ENCODE measurements around the gene TMEM273. TPM values are rescaled to one million over a fixed set of nuclear protein-coding genes. Genes with fewer than 3 reads are reported as not detected.

TMEM273 gene
- total RNA-seq, 2 experiments from 2014 or later = 24.4 to 25.6 TPM

- H3K4me3 Mint-ChIP-seq = no peak overlapping the region
- H3K4me1 Mint-ChIP-seq (ENCODE audit: low read depth) = peaks cover 8% of the 10 kb centered on the region
- no peaks in the 10 kb centered on the region for H3K9me3 Mint-ChIP-seq (ENCODE audit: insufficient read depth)
- POLR2A ChIA-PET = no interaction called here
- DNase-seq = no peak
- no peak overlapping the region for H3K27ac Mint-ChIP-seq
- H3K27me3 Mint-ChIP-seq (ENCODE audit: low read depth) = peaks cover 29% of the 10 kb centered on the region
- CTCF ChIA-PET = no interaction called here
- H3K36me3 Mint-ChIP-seq (ENCODE audit: low read depth) = no peaks in the 10 kb centered on the region
- no peak for ATAC-seq
These were observed 31.8 kb upstream of the TMEM273 start for GRCh38 chr10:49220031-49220430.

GRCh38 chr10:49219248-49219647 is 31.1 kb upstream of the TMEM273 start:
- Mint-ChIP-seq H3K4me1 (ENCODE audit: low read depth) (peaks cover 12% of the 10 kb centered on the region), H3K27ac (no peak overlapping the region), H3K36me3 (ENCODE audit: low read depth) (no peaks in the 10 kb centered on the region), H3K9me3 (ENCODE audit: insufficient read depth) (no peaks in the 10 kb centered on the region), H3K27me3 (ENCODE audit: low read depth) (peaks cover 33% of the 10 kb centered on the region), H3K4me3 (no peak overlapping the region)
- ChIA-PET POLR2A (no interaction called here), CTCF (no interaction called here)
- DNase-seq (no peak), ATAC-seq (no peak)

GRCh38 chr10:49218480-49218879 is 30.3 kb upstream of the TMEM273 start:
- CTCF ChIA-PET = no interaction called here
- Mint-ChIP-seq H3K9me3 (ENCODE audit: insufficient read depth) (no peaks in the 10 kb centered on the region), H3K4me3 (no peak overlapping the region), H3K36me3 (ENCODE audit: low read depth) (no peaks in the 10 kb centered on the region), H3K4me1 (ENCODE audit: low read depth) (peaks cover 12% of the 10 kb centered on the region), H3K27ac (no peak overlapping the region), H3K27me3 (ENCODE audit: low read depth) (peaks cover 35% of the 10 kb centered on the region)
- POLR2A ChIA-PET = no interaction called here
- DNase-seq (no peak), ATAC-seq (no peak)

- Mint-ChIP-seq H3K36me3 (ENCODE audit: low read depth) (no peaks in the 10 kb centered on the region), H3K4me3 (no peak overlapping the region), H3K4me1 (ENCODE audit: low read depth) (peaks cover 14% of the 10 kb centered on the region), H3K27ac (no peak overlapping the region), H3K27me3 (ENCODE audit: low read depth) (peaks cover 43% of the 10 kb centered on the region), H3K9me3 (ENCODE audit: insufficient read depth) (no peaks in the 10 kb centered on the region)
- ATAC-seq (no peak), DNase-seq (no peak)
- ChIA-PET POLR2A (no interaction called here), CTCF (no interaction called here)
These were observed 29.5 kb upstream of the TMEM273 start for GRCh38 chr10:49217645-49218044.

GRCh38 chr10:49213211-49213610 is 25.0 kb upstream of the TMEM273 start:
- no peaks in the 10 kb centered on the region for H3K36me3 Mint-ChIP-seq (ENCODE audit: low read depth)
- ChIA-PET CTCF (no interaction called here), POLR2A (no interaction called here)

GRCh38 chr10:49212783-49213182 is 24.6 kb upstream of the TMEM273 start:
- DNase-seq = no peak
- Mint-ChIP-seq H3K27me3 (ENCODE audit: low read depth) (peaks cover 47% of the 10 kb centered on the region), H3K4me1 (ENCODE audit: low read depth) (peaks cover 18% of the 10 kb centered on the region), H3K4me3 (no peak overlapping the region), H3K36me3 (ENCODE audit: low read depth) (no peaks in the 10 kb centered on the region), H3K27ac (no peak overlapping the region), H3K9me3 (ENCODE audit: insufficient read depth) (no peaks in the 10 kb centered on the region)
- ChIA-PET CTCF (no interaction called here), POLR2A (no interaction called here)
- ATAC-seq = no peak

More at GRCh38 chr10:49213211-49213610, 25.0 kb upstream of the TMEM273 start:
- DNase-seq = no peak
- peaks cover 43% of the 10 kb centered on the region for H3K27me3 Mint-ChIP-seq (ENCODE audit: low read depth)
- no peak overlapping the region for H3K27ac Mint-ChIP-seq
- H3K4me1 Mint-ChIP-seq (ENCODE audit: low read depth) = peaks cover 18% of the 10 kb centered on the region
- H3K9me3 Mint-ChIP-seq (ENCODE audit: insufficient read depth) = no peaks in the 10 kb centered on the region
- no peak for ATAC-seq
- no peak overlapping the region for H3K4me3 Mint-ChIP-seq

GRCh38 chr10:49212076-49212475 is 23.9 kb upstream of the TMEM273 start:
- ChIA-PET CTCF (no interaction called here), POLR2A (no interaction called here)
- Mint-ChIP-seq H3K27me3 (ENCODE audit: low read depth) (peaks cover 41% of the 10 kb centered on the region), H3K27ac (no peak overlapping the region), H3K4me1 (ENCODE audit: low read depth) (peaks cover 13% of the 10 kb centered on the region), H3K9me3 (ENCODE audit: insufficient read depth) (no peaks in the 10 kb centered on the region), H3K4me3 (no peak overlapping the region), H3K36me3 (ENCODE audit: low read depth) (no peaks in the 10 kb centered on the region)
- DNase-seq = no peak
- ATAC-seq = no peak

GRCh38 chr10:49208996-49209395 is 20.8 kb upstream of the TMEM273 start:
- no peaks in the 10 kb centered on the region for H3K36me3 Mint-ChIP-seq (ENCODE audit: low read depth)
- H3K9me3 Mint-ChIP-seq (ENCODE audit: insufficient read depth) = peaks cover 4% of the 10 kb centered on the region
- ChIA-PET POLR2A (no interaction called here), CTCF (no interaction called here)
- H3K4me1 Mint-ChIP-seq (ENCODE audit: low read depth) = peaks cover 6% of the 10 kb centered on the region
- ATAC-seq (no peak), DNase-seq (no peak)
- no peak overlapping the region for H3K4me3 Mint-ChIP-seq
- H3K27me3 Mint-ChIP-seq (ENCODE audit: low read depth) = peaks cover 48% of the 10 kb centered on the region
- H3K27ac Mint-ChIP-seq = no peak overlapping the region

GRCh38 chr10:49207936-49208487 is 19.8 kb upstream of the TMEM273 start:
- Mint-ChIP-seq H3K27ac (no peak overlapping the region), H3K4me1 (ENCODE audit: low read depth) (peaks cover 6% of the 10 kb centered on the region), H3K4me3 (no peak overlapping the region), H3K9me3 (ENCODE audit: insufficient read depth) (peaks cover 7% of the 10 kb centered on the region), H3K27me3 (ENCODE audit: low read depth) (peaks cover 48% of the 10 kb centered on the region), H3K36me3 (ENCODE audit: low read depth) (no peaks in the 10 kb centered on the region)
- DNase-seq (no peak), ATAC-seq (no peak)
- ChIA-PET CTCF (no interaction called here), POLR2A (no interaction called here)

- CTCF ChIA-PET = no interaction called here
- ATAC-seq (no peak), DNase-seq (no peak)
- no peak overlapping the region for H3K4me3 Mint-ChIP-seq
- peaks cover 7% of the 10 kb centered on the region for H3K9me3 Mint-ChIP-seq (ENCODE audit: insufficient read depth)
- H3K27me3 Mint-ChIP-seq (ENCODE audit: low read depth) = peaks cover 45% of the 10 kb centered on the region
- H3K4me1 Mint-ChIP-seq (ENCODE audit: low read depth) = peaks cover 1% of the 10 kb centered on the region
- no peak overlapping the region for H3K27ac Mint-ChIP-seq
- POLR2A ChIA-PET = no interaction called here
- no peaks in the 10 kb centered on the region for H3K36me3 Mint-ChIP-seq (ENCODE audit: low read depth)
These were observed 18.9 kb upstream of the TMEM273 start for GRCh38 chr10:49207113-49207512.

GRCh38 chr10:49205206-49205605 is 17.0 kb upstream of the TMEM273 start:
- H3K36me3 Mint-ChIP-seq (ENCODE audit: low read depth) = no peaks in the 10 kb centered on the region
- H3K27me3 Mint-ChIP-seq (ENCODE audit: low read depth) = peaks cover 42% of the 10 kb centered on the region
- DNase-seq (no peak), ATAC-seq (no peak)
- H3K4me3 Mint-ChIP-seq = no peak overlapping the region
- peaks cover 7% of the 10 kb centered on the region for H3K9me3 Mint-ChIP-seq (ENCODE audit: insufficient read depth)
- POLR2A ChIA-PET = no interaction called here
- CTCF ChIA-PET = no interaction called here
- H3K4me1 Mint-ChIP-seq (ENCODE audit: low read depth) = no peaks in the 10 kb centered on the region
- H3K27ac Mint-ChIP-seq = no peak overlapping the region

GRCh38 chr10:49204119-49204518 is 15.9 kb upstream of the TMEM273 start:
- Mint-ChIP-seq H3K27me3 (ENCODE audit: low read depth) (peaks cover 52% of the 10 kb centered on the region), H3K4me1 (ENCODE audit: low read depth) (no peaks in the 10 kb centered on the region), H3K9me3 (ENCODE audit: insufficient read depth) (peaks cover 7% of the 10 kb centered on the region), H3K27ac (no peak overlapping the region), H3K36me3 (ENCODE audit: low read depth) (no peaks in the 10 kb centered on the region), H3K4me3 (no peak overlapping the region)
- DNase-seq (no peak), ATAC-seq (no peak)
- ChIA-PET CTCF (no interaction called here), POLR2A (interaction anchor here (0.7 kb wide), 1 partner anchor 310 kb away, joined by 4 read pairs; no protein-coding TSS in a partner anchor)

- CTCF ChIA-PET = no interaction called here
- H3K27ac Mint-ChIP-seq = no peak overlapping the region
- DNase-seq (no peak), ATAC-seq (no peak)
- POLR2A ChIA-PET = interaction anchor here (0.6 kb wide), 1 partner anchor 159 kb away, joined by 3 read pairs; no protein-coding TSS in a partner anchor
- no peak overlapping the region for H3K4me3 Mint-ChIP-seq
- no peaks in the 10 kb centered on the region for H3K36me3 Mint-ChIP-seq (ENCODE audit: low read depth)
- H3K9me3 Mint-ChIP-seq (ENCODE audit: insufficient read depth) = peaks cover 7% of the 10 kb centered on the region
- H3K4me1 Mint-ChIP-seq (ENCODE audit: low read depth) = no peaks in the 10 kb centered on the region
- H3K27me3 Mint-ChIP-seq (ENCODE audit: low read depth) = peaks cover 64% of the 10 kb centered on the region
These were observed 14.1 kb upstream of the TMEM273 start for GRCh38 chr10:49202266-49202665.

All from activated CD8-positive, alpha-beta T cell treated with anti-CD3 and anti-CD28 coated beads, Interleukin-2, amount 10 ng/mL, durations not matched to agents 7 days and 5 days (primary cell).